SH-SY5Y (cell line): Measurements from ENCODE around the gene PEX7.

ENCODE experiments used
- GATA2 ChIP-seq: IDR thresholded peaks from 2 replicates; pipeline ENCODE4 v1.6.1; 2011; ENCODE audit warnings: mild to moderate bottlenecking, low read depth, low read length
- GATA3 ChIP-seq: IDR thresholded peaks from 2 replicates; pipeline ENCODE4 v1.6.1; 2011; ENCODE audit warnings: low read depth, mild to moderate bottlenecking, low read length, moderate library complexity

DNA sequence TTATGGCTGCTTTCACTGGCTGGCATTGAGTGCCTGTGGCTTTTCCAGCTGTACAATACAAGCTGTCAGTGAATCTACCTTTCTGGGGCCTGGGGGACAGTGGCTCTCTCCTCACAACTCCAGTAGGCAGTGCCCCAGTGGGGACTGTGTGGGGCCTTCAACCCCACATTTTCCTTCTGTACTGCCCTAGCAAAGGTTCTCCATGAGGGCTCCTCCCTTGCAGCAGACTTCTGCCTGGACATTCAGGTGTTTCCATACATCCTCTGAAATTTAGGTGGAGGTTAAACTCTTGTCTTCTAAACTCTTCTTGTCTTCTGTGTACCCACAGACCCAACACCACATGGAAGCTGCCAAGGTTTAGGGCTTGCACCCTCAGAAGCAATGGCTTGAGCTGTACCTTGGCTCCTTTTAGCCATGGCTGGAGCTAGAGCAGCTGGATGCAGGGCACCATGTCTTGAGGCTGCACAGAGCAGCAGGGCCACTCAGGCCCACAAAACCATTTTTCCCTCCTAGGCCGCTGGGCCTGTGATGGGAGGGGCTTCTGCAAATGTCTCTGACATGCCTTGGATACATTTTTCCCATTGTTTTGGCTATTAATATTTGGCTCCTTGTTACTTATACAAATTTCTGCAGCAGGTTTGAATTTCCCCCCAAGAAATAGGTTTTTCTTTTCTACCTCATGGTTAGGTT lies 9.6 kb downstream of the PEX7 start:
- TF ChIP-seq GATA2: no peak
- no peak for TF ChIP-seq GATA3
